NCI-H69 (cell line): ENCODE results near the gene KRTAP2-3.
"Not testable (repeated sequence)": the region's sequence is repeated elsewhere in the genome, so short reads cannot be mapped to it uniquely, and the experiment has no call there.

Experiments
- DNase-seq: peaks from one replicate; lab custom pipeline; 2025; lab: John Stamatoyannopoulos, UW

The KRTAP2-3 gene

GRCh38 chr17:41067281-41067680, 7.4 kb upstream of the KRTAP2-3 start:
- DNase-seq = no peak

- DNase-seq = no peak
These were observed 6.1 kb upstream of the KRTAP2-3 start, which contains the start of gene KRTAP2-4 for GRCh38 chr17:41065829-41066624. Gene KRTAP2-4 (minus strand): TSS chr17:41065879. CDS start chr17:41065845, 34 bp downstream.

GRCh38 chr17:41065016-41065689, 5.2 kb upstream of the KRTAP2-3 start:
- DNase-seq = not testable (repeated sequence)

- DNase-seq = no peak
These were observed 4.4 kb upstream of the KRTAP2-3 start for GRCh38 chr17:41064301-41064700.

- no peak for DNase-seq
These were observed 3.5 kb upstream of the KRTAP2-3 start for GRCh38 chr17:41063449-41063848.

GRCh38 chr17:41061964-41062363, 2.0 kb upstream of the KRTAP2-3 start:
- no peak for DNase-seq

GRCh38 chr17:41059276-41060051, 450 bp downstream of the KRTAP2-3 start:
- DNase-seq = peak; percentile 6

- DNase-seq = no peak
These were observed 1.2 kb downstream of the KRTAP2-3 start for GRCh38 chr17:41058741-41059140.

- no peak for DNase-seq
These were observed 2.4 kb downstream of the KRTAP2-3 start for GRCh38 chr17:41057547-41057946.

- DNase-seq = not testable (repeated sequence)
These were observed 4.8 kb downstream of the KRTAP2-3 start, which contains the start of gene KRTAP2-2 for GRCh38 chr17:41055130-41055529. Gene KRTAP2-2 (minus strand): TSS chr17:41055230. CDS start chr17:41055211, 19 bp downstream.

GRCh38 chr17:41054556-41054955, 5.4 kb downstream of the KRTAP2-3 start:
- not testable (repeated sequence) for DNase-seq

- no peak for DNase-seq
These were observed 5.9 kb downstream of the KRTAP2-3 start for GRCh38 chr17:41054025-41054424.

- DNase-seq = no peak
These were observed 7.3 kb downstream of the KRTAP2-3 start for GRCh38 chr17:41052566-41052965.

GRCh38 chr17:41049110-41049509, 10.8 kb downstream of the KRTAP2-3 start:
- no peak for DNase-seq

- DNase-seq = no peak
These were observed 11.5 kb downstream of the KRTAP2-3 start for GRCh38 chr17:41048441-41048840.

GRCh38 chr17:41046735-41047465, 13.0 kb downstream of the KRTAP2-3 start, which contains the start of gene KRTAP2-1:
Gene KRTAP2-1 (minus strand): TSS chr17:41047316. CDS start chr17:41047267, 49 bp downstream.
- DNase-seq = peak; percentile 30

- no peak for DNase-seq
These were observed 17.0 kb downstream of the KRTAP2-3 start for GRCh38 chr17:41042953-41043352.

GRCh38 chr17:41040783-41041571, 18.9 kb downstream of the KRTAP2-3 start, which contains the start of gene KRTAP1-1:
Gene KRTAP1-1 (minus strand): TSS chr17:41041450. CDS start chr17:41041397, 53 bp downstream.
- DNase-seq = peak; percentile 83

- no peak for DNase-seq
These were observed 22.0 kb downstream of the KRTAP2-3 start for GRCh38 chr17:41037853-41038350.

- DNase-seq = peak; percentile 86
These were observed 25.5 kb downstream of the KRTAP2-3 start, which contains the start of gene KRTAP1-3 for GRCh38 chr17:41034346-41034935. Gene KRTAP1-3 (minus strand): TSS chr17:41034874. CDS start chr17:41034821, 53 bp downstream.
